Esophagus squamous epithelium (tissue), 4 donors: Measurements from ENCODE around the gene LAPTM5.

ENCODE experiments used
- POLR2A ChIP-seq, 4 donors: fragments of 450-650 bp; IDR thresholded peaks; one replicate each; pipeline ENCODE4 v1.6.1; 2017; ENCODE audit warnings: antibody characterized with exemption in 4 of 4, mild to moderate bottlenecking in 4 of 4, moderate library complexity in 3 of 4
- TF ChIP-seq, protein P1 (sequence below), 6 experiments: fragments of 450-650 bp in 4 of 6; fragments of 200-600 bp in 2 of 6; sonication (generic) in 2 of 6; IDR thresholded peaks; one replicate each; pipeline ENCODE4 v1.5.1; 2016 to 2019; ENCODE audit warnings: antibody characterized with exemption in 6 of 6, mild to moderate bottlenecking in 4 of 6, moderate library complexity in 4 of 6

DNA sequence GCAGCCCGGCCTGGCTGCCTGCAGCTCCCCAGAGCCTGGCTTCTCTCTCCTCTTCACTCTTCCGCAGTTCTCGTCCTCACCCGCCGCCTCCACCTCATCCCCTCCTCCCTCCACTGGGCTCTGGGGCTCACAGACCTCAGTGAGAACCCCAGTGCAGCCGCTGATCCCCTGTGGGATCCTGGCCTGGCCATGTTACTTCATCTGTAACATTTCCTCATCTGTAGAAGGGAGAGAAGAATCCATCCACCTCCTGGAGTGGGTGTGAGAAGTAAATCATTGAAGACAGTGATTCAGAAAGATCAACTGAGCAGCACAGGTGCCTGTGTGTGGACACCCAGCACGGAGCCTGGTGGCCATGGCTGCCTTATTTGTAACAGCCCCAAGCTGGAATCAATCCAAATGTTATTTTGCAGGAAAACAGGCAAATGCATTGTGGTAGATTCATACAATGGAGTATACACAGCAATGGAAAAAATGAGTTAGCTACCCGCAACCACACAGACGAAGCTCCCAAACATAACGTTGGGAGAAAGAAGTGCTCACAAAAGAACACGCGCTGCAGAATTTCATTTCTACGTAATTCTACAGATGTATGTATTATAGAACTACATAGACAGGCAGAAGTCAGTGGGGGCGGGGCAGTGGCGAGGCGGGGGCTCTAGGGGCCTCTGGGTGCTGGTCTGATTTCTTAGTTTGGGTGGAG is 8.7 kb downstream of the LAPTM5 start:
- TF ChIP-seq, protein P1, sequence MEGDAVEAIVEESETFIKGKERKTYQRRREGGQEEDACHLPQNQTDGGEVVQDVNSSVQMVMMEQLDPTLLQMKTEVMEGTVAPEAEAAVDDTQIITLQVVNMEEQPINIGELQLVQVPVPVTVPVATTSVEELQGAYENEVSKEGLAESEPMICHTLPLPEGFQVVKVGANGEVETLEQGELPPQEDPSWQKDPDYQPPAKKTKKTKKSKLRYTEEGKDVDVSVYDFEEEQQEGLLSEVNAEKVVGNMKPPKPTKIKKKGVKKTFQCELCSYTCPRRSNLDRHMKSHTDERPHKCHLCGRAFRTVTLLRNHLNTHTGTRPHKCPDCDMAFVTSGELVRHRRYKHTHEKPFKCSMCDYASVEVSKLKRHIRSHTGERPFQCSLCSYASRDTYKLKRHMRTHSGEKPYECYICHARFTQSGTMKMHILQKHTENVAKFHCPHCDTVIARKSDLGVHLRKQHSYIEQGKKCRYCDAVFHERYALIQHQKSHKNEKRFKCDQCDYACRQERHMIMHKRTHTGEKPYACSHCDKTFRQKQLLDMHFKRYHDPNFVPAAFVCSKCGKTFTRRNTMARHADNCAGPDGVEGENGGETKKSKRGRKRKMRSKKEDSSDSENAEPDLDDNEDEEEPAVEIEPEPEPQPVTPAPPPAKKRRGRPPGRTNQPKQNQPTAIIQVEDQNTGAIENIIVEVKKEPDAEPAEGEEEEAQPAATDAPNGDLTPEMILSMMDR (IDR thresholded peaks at IDR 0.05): no peak
- no peak for TF ChIP-seq POLR2A (IDR thresholded peaks at IDR 0.05)
